Brain microvascular endothelial cell (primary cell): ENCODE measurements around the gene MGST2.

Experiments used
- DNase-seq: peaks from one replicate; pipeline ENCODE4 v3.0.0-alpha.2; 2020
- H3K27ac ChIP-seq: fragments of 250-450 bp; sonication (Bioruptor Pico); 2 replicates; pipeline ENCODE4 v1.5.1; 2020; ENCODE audit warnings: mild to moderate bottlenecking, moderate library complexity
- H3K27me3 ChIP-seq: fragments of 250-450 bp; sonication (Bioruptor Pico); replicated peaks from 2 replicates; pipeline ENCODE4 v1.5.1; 2020; ENCODE audit warnings: mild to moderate bottlenecking
- H3K36me3 ChIP-seq: fragments of 250-450 bp; sonication (Bioruptor Pico); replicated peaks from 2 replicates; pipeline ENCODE4 v1.5.1; 2020; ENCODE audit warnings: mild to moderate bottlenecking
- H3K4me3 ChIP-seq: 2 replicates; pipeline ENCODE4 v1.5.1; 2011; ENCODE audit warnings: low read depth, mild to moderate bottlenecking, control low read depth, low read length, moderate library complexity
- CTCF ChIP-seq: IDR thresholded peaks from 2 replicates; pipeline ENCODE4 v1.5.1; 2011; ENCODE audit warnings: low read depth, mild to moderate bottlenecking, moderate library complexity, low read length, control low read depth, inconsistent platforms; ENCODE audit errors: missing control alignments
- in situ Hi-C: cut with HindIII; loops from 2 replicates; pipeline ENCODE4 v1.10.0; 2017; ENCODE audit warnings: low sequenced_read_pairs, low pct_ligation_motif_present

Gene MGST2

GRCh38 chr4:139710073-139710472, 44.5 kb downstream of the MGST2 start:
- no peak for TF ChIP-seq CTCF
- no peak overlapping the region for H3K4me3 ChIP-seq
- in situ Hi-C loops, result no loop called here
- H3K27me3 ChIP-seq, result no peaks in the 10 kb centered on the region
- DNase-seq, result no peak
- no peak overlapping the region for H3K27ac ChIP-seq
- no peaks in the 10 kb centered on the region for H3K36me3 ChIP-seq

DNA sequence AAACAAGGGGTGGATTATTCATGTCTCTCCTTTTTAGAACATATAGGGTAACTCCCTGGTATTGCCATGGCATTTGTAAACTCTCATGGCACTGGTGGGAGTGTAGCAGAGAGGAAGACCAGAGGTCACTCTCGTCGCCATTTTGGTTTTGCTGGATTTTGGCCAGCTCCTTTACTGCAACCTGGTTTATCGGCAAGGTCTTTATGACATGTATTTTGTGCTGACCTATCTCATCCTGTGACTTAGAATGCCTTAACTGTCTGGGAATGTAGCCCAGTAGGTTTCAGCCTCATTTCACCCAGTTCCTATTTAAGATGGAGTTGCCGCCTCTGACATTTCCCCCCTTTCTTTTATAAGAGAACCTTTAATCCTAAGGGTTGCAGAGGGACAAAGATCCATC, 45.8 kb downstream of the MGST2 start:
- in situ Hi-C loops, result no loop called here
- H3K36me3 ChIP-seq, result no peaks in the 10 kb centered on the region
- H3K27me3 ChIP-seq, result no peaks in the 10 kb centered on the region
- no peak overlapping the region for H3K4me3 ChIP-seq
- no peak for TF ChIP-seq CTCF
- H3K27ac ChIP-seq, result no peak overlapping the region
- DNase-seq, result no peak

DNA sequence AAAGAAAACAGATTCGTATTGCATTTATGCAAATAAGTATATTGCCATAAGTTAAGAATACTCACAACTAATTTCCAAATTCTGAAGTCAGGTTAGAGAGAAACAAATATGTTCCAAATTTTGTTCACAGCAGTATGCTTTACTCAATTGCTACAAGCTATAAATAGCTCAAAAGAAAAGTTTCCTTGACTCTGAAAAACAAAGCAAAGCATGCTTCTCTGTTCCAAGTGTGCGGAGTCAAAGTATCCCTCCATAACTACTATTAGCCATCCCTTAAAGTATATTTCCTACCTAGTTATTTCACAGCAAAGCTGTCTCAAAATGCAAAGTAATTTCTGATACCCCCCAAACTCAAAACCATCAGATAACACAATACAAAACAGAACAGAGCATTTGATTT, 47.3 kb downstream of the MGST2 start:
- H3K4me3 ChIP-seq, result no peak overlapping the region
- H3K27ac ChIP-seq, result no peak overlapping the region
- no peak for TF ChIP-seq CTCF
- in situ Hi-C loops, result no loop called here
- DNase-seq, result no peak
- H3K36me3 ChIP-seq, result no peaks in the 10 kb centered on the region
- no peaks in the 10 kb centered on the region for H3K27me3 ChIP-seq

DNA sequence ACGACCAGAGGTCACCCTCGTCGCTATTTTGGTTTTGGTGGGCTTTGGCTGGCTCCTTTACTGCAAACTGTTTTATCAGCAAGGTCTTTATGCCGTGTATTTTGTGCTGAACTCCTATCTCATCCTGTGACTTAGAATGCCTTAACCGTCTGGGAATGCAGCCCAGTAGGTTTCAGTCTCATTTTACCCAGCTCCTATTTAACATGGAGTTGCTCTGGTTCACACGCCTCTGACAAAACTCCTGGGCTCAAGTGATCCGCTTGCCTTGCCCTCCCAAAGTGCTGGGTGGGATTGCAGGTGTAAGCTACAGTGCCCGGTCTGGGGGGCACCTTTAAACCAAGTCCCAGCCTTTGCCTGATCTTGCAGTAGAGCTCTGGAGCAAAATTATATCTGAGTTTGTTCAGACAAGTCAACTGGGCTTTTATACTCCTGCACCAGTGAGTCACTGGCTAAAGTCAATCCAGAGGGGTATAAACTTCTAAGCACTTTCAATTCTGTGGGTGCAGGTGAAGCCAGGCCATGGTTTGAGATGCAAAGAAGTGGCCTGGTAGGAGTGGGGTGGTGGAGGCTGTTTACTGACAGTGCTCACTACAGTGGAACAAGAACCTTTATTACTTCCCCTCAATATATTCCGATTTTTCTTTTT, 50.2 kb downstream of the MGST2 start:
- no peak overlapping the region for H3K4me3 ChIP-seq
- H3K27ac ChIP-seq, result peak overlapping the region; percentile 69
- H3K36me3 ChIP-seq, result no peaks in the 10 kb centered on the region
- in situ Hi-C loops, result no loop called here
- no peaks in the 10 kb centered on the region for H3K27me3 ChIP-seq
- peak; percentile 65 for DNase-seq
- TF ChIP-seq CTCF, result no peak

GRCh38 chr4:139718358-139718757, 52.7 kb downstream of the MGST2 start:
- TF ChIP-seq CTCF, result no peak
- DNase-seq, result no peak
- Histone ChIP-seq H3K4me3 (no peak overlapping the region), H3K27me3 (no peaks in the 10 kb centered on the region), H3K36me3 (no peaks in the 10 kb centered on the region), H3K27ac (no peak overlapping the region)
- in situ Hi-C loops, result no loop called here

GRCh38 chr4:139718833-139719232, 53.2 kb downstream of the MGST2 start:
- Histone ChIP-seq H3K4me3 (no peak overlapping the region), H3K36me3 (no peaks in the 10 kb centered on the region), H3K27ac (no peak overlapping the region), H3K27me3 (no peaks in the 10 kb centered on the region)
- no peak for DNase-seq
- in situ Hi-C loops, result no loop called here
- no peak for TF ChIP-seq CTCF
